ENCODE results near the gene CD300LD. TPM values are rescaled to one million over a fixed set of nuclear protein-coding genes. Genes with fewer than 3 reads are reported as not detected.
A peak's percentile ranks its signal among the peaks of the same experiment; 100 is the strongest.

Gene CD300LD
- total RNA-seq, 1 donor from 2014 or later: not detected

GRCh38 chr17:74542166-74542565 is 49.9 kb downstream of the CD300LD start:
- intact Hi-C loops (cut with DNase I): no loop called here
- Histone ChIP-seq H3K36me3 (no peaks in the 10 kb centered on the region), H3K27me3 (ENCODE audit: low read depth) (no peaks in the 10 kb centered on the region), H3K9me3 (no peaks in the 10 kb centered on the region), H3K27ac (no peak overlapping the region), H3K4me1 (no peaks in the 10 kb centered on the region), H3K4me3 (no peak overlapping the region)
- TF ChIP-seq CTCF (IDR thresholded peaks at IDR 0.05): no peak
- ATAC-seq (no peak), DNase-seq (peak; percentile 14)

GRCh38 chr17:74541176-74542111 is 50.6 kb downstream of the CD300LD start:
- TF ChIP-seq CTCF (IDR thresholded peaks at IDR 0.05): no peak
- ATAC-seq: no peak
- Histone ChIP-seq H3K9me3 (no peaks in the 10 kb centered on the region), H3K27me3 (ENCODE audit: low read depth) (no peaks in the 10 kb centered on the region), H3K4me1 (no peaks in the 10 kb centered on the region), H3K4me3 (no peak overlapping the region), H3K36me3 (no peaks in the 10 kb centered on the region), H3K27ac (no peak overlapping the region)
- peak; percentile 34 for DNase-seq
- intact Hi-C loops (cut with DNase I): no loop called here

- no peaks in the 10 kb centered on the region for H3K36me3 ChIP-seq
- H3K4me1 ChIP-seq: no peaks in the 10 kb centered on the region
- no peak overlapping the region for H3K4me3 ChIP-seq
- no peak for TF ChIP-seq CTCF (IDR thresholded peaks at IDR 0.05)
- H3K27me3 ChIP-seq (ENCODE audit: low read depth): no peaks in the 10 kb centered on the region
- no peaks in the 10 kb centered on the region for H3K9me3 ChIP-seq
- no peak overlapping the region for H3K27ac ChIP-seq
- intact Hi-C loops (cut with DNase I): no loop called here
- DNase-seq (peak; percentile 20), ATAC-seq (no peak)
These were observed 52.7 kb downstream of the CD300LD start for GRCh38 chr17:74539281-74539820.

GRCh38 chr17:74536890-74537289 is 55.2 kb downstream of the CD300LD start:
- no peak for TF ChIP-seq CTCF (IDR thresholded peaks at IDR 0.05)
- intact Hi-C loops (cut with DNase I): no loop called here
- Histone ChIP-seq H3K27ac (no peak overlapping the region), H3K4me3 (no peak overlapping the region), H3K4me1 (no peaks in the 10 kb centered on the region), H3K27me3 (ENCODE audit: low read depth) (no peaks in the 10 kb centered on the region), H3K9me3 (no peaks in the 10 kb centered on the region), H3K36me3 (no peaks in the 10 kb centered on the region)
- ATAC-seq (no peak), DNase-seq (no peak)

- Histone ChIP-seq H3K27ac (peak overlapping the region; percentile 51), H3K4me1 (peaks cover 7% of the 10 kb centered on the region), H3K36me3 (no peaks in the 10 kb centered on the region), H3K4me3 (peak overlapping the region; percentile 32), H3K9me3 (no peaks in the 10 kb centered on the region), H3K27me3 (ENCODE audit: low read depth) (no peaks in the 10 kb centered on the region)
- peak; percentile 80 for DNase-seq
- ATAC-seq: peak; percentile 83 to 92
- TF ChIP-seq CTCF (IDR thresholded peaks at IDR 0.05): no peak
- intact Hi-C loops (cut with DNase I): no loop called here
These were observed 60.0 kb downstream of the CD300LD start for GRCh38 chr17:74532115-74532514.

All from lower lobe of right lung (tissue), 2 donors.